ENCODE results near the gene GART. TPM values are rescaled to one million over a fixed set of nuclear protein-coding genes. Genes with fewer than 3 reads are reported as not detected.

The GART gene
- total RNA-seq, 1 experiment from 2014 or later = 241 TPM

- no peaks in the 10 kb centered on the region for H4K20me1 ChIP-seq (ENCODE audit: insufficient read depth)
- peak within 1 kb of the TSS; percentile 78 for H3K9ac ChIP-seq (ENCODE audit: low read length)
- TF ChIP-seq SP1 (IDR thresholded peaks at IDR 0.05; ENCODE audit: low read depth) (peak; percentile 35; the same call in 1 of the 2 replicates), REST (IDR thresholded peaks at IDR 0.05; ENCODE audit: low read depth) (no peak), SIN3A (IDR thresholded peaks at IDR 0.05; ENCODE audit: low read depth) (peak; percentile 46), RAD21 (IDR thresholded peaks at IDR 0.05; ENCODE audit: low read depth) (0 out of 2 replicates have a peak, but pooled peaks have one; percentile 6), POLR2AphosphoS5 (IDR thresholded peaks at IDR 0.05; ENCODE audit: low read depth, low read length) (peak; percentile 83), JUND (IDR thresholded peaks at IDR 0.05) (no peak), CBX3 (IDR thresholded peaks at IDR 0.05; ENCODE audit: low read depth) (no peak), EZH2 (IDR thresholded peaks at IDR 0.05) (no peak), EGR1 (IDR thresholded peaks at IDR 0.05; ENCODE audit: low read depth) (peak; percentile 93), ZFX (IDR thresholded peaks at IDR 0.05) (peak; percentile 90), POLR2A (IDR thresholded peaks at IDR 0.05; ENCODE audit: borderline replicate concordance, extremely low read depth, insufficient read depth, insufficient read length) (peak; percentile 77), CTCF (IDR thresholded peaks at IDR 0.05 in 2 of 3, conservative IDR thresholded peaks at IDR 0.05 in 1 of 3; ENCODE audit: borderline replicate concordance in 1 of 3, insufficient read depth in 1 of 3, low read depth in 2 of 3, low read length in 2 of 3) (no peak)
- TF ChIP-seq, protein P1, sequence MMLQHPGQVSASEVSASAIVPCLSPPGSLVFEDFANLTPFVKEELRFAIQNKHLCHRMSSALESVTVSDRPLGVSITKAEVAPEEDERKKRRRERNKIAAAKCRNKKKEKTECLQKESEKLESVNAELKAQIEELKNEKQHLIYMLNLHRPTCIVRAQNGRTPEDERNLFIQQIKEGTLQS (IDR thresholded peaks at IDR 0.05) = no peak
- no peaks in the 10 kb centered on the region for H3K27me3 ChIP-seq (ENCODE audit: insufficient read depth, low read length)
- peak within 1 kb of the TSS; percentile 56 for H2AFZ ChIP-seq (ENCODE audit: low read depth, low read length, poor library complexity, severe bottlenecking)
- H3K9me3 ChIP-seq (ENCODE audit: control insufficient read depth in 1 of 2, insufficient read depth in 1 of 2, low read depth in 1 of 2, low read length in 2 of 2) = no peaks in the 10 kb centered on the region
- ATAC-seq (peak; percentile 94), DNase-seq (ENCODE audit: low read depth, low spot score) (peak; percentile 83)
- no TSS peak for BruUV-seq (replicated peaks)
- ChIA-PET RAD21 (ENCODE audit: low non-redundant PET in 1 of 2, low total read pairs in 2 of 2, uncharacterized antibody in 2 of 2, unreplicated experiment in 2 of 2) (interaction anchor here in 1 of 2 experiments (0.5 kb wide), 1 partner anchor 44 kb away, joined by 3 read pairs; no protein-coding TSS in a partner anchor), POLR2A (interaction anchor here (0.9 to 4.2 kb wide), 7 partner anchors 12 to 75 kb away, joined by 3 to 52 read pairs (median 3); partner anchors contain the start of genes DNAJC28 and SON), CTCF (interaction anchor here (0.6 to 1.4 kb wide), 6 partner anchors 11 to 878 kb away, joined by 3 to 7 read pairs (median 6); partner anchors contain the start of gene DNAJC28)
- peak within 1 kb of the TSS; percentile 95 for H3K4me2 ChIP-seq (ENCODE audit: low read length)
- peak within 1 kb of the TSS; percentile 78 to 92 for H3K4me3 ChIP-seq (replicated peaks in 1 of 2; ENCODE audit: low read depth in 1 of 2, low read length in 2 of 2)
- intact Hi-C loops (cut with micrococcal nuclease) = no loop called here
- H3K9me2 ChIP-seq (ENCODE audit: insufficient read depth) = no peaks in the 10 kb centered on the region
- H3K27ac ChIP-seq (ENCODE audit: low read depth, low read length) = peak within 1 kb of the TSS; percentile 82
- peaks cover 5 to 13% of the 10 kb centered on the region in 2 experiments for H3K4me1 ChIP-seq (ENCODE audit: control insufficient read depth in 1 of 2, insufficient read depth in 2 of 2, low read length in 2 of 2)
- no peaks in the 10 kb centered on the region for H3K36me3 ChIP-seq (ENCODE audit: control insufficient read depth in 1 of 2, insufficient read depth in 2 of 2, low read length in 2 of 2)
- peaks cover 11% of the 10 kb centered on the region; the same call in 1 of the 2 replicates for H3K79me2 ChIP-seq (ENCODE audit: insufficient read depth, low read length)
Measured at GRCh38 chr21:33479679-33480480, 62.0 kb downstream of the GART start, which contains the start of gene TMEM50B. Gene TMEM50B (minus strand): TSS chr21:33479974. CDS start chr21:33468885, 11,089 bp downstream.

Data from HCT116 (cell line).